ENCODE data around the gene DMRT3.
"Not testable (repeated sequence)": the region's sequence is repeated elsewhere in the genome, so short reads cannot be mapped to it uniquely, and the experiment has no call there.

GRCh38 chr9:998299-999110 lies 22.1 kb downstream of the DMRT3 start:
- TF ChIP-seq CTCF (IDR thresholded peaks at IDR 0.05): peak in 11 of 12 donors; percentile 10 to 46 (median 35)
- not testable (repeated sequence) for TF ChIP-seq POLR2A (IDR thresholded peaks at IDR 0.05)

Measured in heart left ventricle (tissue), 13 donors.